GM19372 (cell line): Measurements from ENCODE around the gene ZNF600.
A peak's percentile ranks its signal among the peaks of the same experiment; 100 is the strongest.
"Not testable (repeated sequence)": the region's sequence is repeated elsewhere in the genome, so short reads cannot be mapped to it uniquely, and the experiment has no call there.

Experiments used
- ATAC-seq: cut with Tn5 transposase; IDR thresholded peaks from one replicate; pipeline ENCODE4 v1.9.1; 2021; ENCODE audit warnings: mild to moderate bottlenecking, low read depth, moderate library complexity; ENCODE audit not compliant: unreplicated experiment

ZNF600 gene

GRCh38 chr19:52742516-52742915, 44.1 kb downstream of the ZNF600 start:
- no peak for ATAC-seq

DNA sequence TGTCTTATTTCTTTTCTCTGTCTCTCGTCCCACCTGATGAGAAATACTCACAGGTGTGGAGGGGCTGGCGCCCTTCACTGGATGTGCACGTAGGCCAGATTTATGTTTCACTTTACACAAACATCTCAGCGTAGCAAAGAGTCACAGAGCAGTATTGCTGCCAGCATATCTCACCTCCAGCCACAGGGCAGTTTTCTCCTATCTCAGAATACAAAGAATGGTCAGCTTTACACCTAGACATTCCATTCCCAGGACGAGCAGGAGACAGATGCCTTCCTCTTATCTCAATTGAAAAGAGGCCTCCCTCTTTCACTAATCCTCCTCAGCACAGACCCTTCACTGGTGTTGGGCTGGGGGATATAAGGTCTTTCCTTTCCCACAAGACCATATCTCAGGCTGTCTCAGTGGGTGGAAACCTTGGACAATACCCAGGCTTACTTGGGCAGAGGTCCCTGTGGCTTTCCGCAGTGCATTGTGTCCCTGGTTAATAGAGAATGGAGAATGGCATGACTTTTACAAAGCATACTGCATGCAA, 44.6 kb downstream of the ZNF600 start:
- ATAC-seq, result no peak

DNA sequence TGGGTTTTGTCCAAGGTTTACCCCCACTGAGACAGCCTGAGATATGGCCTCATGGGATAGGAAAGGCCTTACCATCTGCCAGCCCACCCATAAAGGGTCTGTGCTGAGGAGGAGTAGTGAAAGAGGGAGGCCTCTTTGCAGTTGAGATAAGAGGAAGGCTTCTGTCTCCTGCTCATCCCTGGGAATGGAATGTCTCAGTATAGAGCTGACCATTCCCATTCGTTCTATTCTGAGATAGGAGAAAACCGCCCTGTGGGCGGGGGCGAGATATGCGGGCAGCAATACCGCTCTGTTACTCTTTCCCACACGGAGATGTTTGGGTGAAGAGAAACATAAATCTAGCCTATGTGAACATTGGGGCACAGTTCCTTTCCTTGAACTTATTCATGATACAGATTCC, 45.2 kb downstream of the ZNF600 start:
- not testable (repeated sequence) for ATAC-seq

DNA sequence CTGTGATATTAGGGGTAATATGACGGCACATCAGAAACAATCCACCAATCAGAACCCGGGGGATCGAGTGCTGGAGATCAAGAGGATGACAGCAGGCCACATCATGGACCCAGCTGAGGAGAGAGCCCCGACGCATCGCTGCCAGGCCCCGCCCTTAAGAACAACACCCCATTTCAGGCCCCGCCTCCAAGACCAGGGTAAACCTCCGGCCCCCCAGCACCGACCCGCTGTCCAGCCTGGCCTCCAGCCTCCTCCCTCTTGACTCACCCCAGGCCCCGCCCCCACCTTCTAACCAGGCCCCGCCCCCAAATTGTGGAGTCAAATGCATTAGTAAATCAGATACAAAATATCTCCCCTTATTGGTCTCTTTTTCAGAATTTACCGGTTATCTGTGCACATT, 47.0 kb downstream of the ZNF600 start:
- no peak for ATAC-seq

- ATAC-seq, result no peak
These were observed 50.9 kb downstream of the ZNF600 start for GRCh38 chr19:52735734-52736133.

DNA sequence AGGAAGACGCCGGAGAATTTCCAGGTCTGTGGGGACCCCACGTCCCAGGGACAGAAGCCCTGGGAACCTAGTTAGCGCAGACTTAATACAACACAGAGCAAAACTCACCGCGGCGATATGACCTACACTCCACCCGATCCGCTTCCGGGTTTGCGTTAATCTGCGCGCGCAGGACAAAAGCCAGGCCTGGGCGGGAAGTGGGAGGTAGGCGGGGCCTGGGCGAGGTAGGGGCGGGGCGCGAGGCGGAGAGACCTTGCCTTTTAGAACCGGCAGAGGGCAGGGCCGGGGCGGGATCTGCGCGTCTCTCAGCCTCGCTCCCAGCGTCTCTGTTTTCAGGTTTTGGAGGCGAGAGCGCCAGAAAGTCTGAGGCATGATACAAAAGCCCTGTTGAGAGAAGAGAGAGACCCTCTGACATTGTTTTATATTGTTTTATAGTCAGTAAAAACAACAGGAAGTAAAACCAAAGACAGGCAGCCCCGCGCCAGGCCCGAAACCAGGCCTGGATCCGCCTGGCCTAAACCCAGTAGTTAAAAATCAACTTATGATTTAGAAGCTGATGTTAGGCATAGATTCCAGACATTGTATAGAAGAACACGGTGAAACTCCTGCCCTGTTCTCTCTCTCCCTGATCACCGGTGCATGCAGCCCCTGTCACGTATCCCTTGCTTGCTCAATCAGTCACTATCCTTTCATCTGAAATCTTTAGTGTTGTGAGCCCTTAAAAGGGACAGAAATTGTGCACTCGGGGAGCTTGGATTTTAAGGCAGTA, 51.5 kb downstream of the ZNF600 start, which contains the start of gene ZNF611:
Gene ZNF611, minus strand, starts transcription at position 152 of the 769 bp plus-strand sequence. CDS start 19,150 bp downstream, outside the sequence.
- ATAC-seq, result peak; percentile 77

GRCh38 chr19:52734331-52734892, 52.2 kb downstream of the ZNF600 start:
- peak; percentile 29 for ATAC-seq

GRCh38 chr19:52726051-52726450, 60.5 kb downstream of the ZNF600 start:
- ATAC-seq, result not testable (repeated sequence)

GRCh38 chr19:52725528-52725961, 61.0 kb downstream of the ZNF600 start:
- ATAC-seq, result no peak

DNA sequence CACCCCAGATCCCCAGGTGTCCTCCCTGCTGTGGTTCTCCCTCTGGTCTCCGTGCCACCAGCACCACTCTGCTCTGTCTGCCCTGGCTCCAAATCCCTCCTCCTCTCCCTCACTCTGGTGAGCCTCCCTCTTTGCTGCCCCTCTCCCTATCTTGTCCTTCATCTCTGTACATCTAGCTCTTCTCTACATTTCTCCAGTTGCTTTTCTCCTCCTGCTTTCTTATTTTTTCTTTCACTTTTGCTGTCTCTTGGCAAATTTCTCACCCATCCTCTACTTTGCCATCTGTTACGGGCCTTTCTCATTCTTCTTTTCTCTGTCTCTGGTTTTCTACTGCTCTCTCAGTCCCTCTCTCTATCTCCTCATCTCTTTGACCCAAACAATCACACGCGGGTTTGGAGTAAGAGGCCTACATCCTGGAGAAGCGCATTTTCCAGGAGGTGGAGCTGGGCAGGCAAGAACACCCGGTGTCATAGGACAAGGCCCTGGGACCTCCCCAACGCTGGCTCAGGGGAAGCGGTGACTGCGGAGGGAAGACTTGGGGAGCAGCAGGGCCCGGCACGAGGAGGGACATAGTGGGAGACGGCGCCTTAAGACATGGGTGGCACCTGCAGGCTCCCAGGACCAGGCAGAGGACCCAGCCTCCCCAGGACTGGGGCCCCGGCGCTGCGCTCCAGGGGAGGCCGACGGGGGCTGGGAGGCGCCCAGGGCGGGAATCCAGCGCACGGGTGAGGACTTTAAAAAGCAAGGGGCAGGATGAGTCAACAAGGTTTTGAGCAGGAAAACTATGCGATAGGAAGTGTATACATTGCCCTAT, 61.7 kb downstream of the ZNF600 start:
- no peak for ATAC-seq

DNA sequence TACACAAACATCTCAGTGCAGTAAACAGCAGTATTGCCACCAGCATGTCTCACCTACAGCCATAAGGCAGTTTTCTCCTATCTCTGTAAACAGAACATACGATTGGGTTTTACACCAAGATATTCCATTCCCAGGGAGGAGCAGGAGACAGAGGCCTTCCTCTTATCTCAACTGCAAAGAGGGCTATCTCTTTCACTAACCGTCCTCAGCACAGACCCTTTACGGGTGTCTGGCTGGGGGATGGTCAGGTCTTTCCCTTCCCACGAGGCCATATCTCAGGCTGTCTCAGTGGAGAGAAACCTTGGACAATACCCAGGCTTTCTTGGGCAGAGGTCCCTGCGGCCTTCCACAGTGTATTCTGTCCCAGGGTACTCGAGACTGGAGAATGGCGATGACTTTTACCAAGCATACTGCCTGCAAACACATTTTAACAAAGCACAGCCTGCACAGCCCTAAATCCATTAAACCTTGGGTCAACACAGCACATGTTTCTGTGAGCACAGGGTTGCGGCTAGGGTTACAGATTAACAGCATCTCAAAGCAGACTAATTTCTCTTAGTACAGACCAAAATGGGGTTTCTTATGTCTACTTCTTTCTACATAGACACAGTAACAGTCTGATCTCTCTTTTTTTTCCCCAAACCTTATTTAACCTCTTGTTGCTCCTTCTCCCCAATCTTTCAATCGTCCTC, 62.5 kb downstream of the ZNF600 start:
- not testable (repeated sequence) for ATAC-seq

GRCh38 chr19:52722062-52723003, 64.3 kb downstream of the ZNF600 start:
- ATAC-seq, result no peak

DNA sequence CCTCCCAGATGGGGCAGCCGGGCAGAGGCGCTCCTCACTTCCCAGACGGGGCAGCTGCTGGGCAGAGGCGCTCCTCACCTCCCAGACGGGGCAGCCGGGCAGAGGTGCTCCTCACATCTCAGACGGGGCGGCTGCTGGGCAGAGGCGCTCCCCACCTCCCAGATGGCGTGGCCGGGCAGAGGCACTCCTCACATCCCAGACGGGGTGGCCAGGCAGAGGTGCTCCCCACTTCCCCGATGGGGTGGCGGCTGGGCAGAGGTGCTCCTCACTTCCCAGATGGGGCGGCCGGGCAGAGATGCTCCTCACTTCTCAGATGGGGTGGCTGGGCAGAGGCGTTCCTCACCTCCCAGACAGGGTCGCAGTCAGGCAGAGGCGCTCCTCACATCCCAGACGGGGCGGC, 66.0 kb downstream of the ZNF600 start:
- ATAC-seq, result not testable (repeated sequence)

DNA sequence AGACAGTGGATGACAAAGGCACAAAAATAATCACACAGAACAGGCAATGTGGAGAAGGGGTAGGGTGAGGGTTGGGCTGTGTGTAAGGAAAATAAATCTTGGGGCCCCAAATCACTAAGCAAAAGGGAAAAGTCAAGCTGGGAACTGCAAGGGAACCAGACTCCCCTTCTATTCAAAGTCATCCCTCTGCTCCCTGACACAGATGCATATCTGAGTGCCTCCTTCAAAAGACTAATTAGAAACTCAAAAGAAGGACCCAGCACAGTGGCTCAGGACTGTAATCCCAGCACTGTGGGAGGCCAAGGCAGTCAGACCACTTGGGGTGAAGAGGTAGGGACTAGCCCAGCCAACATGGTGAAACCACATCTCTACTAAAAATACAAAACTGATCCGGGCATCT, 70.1 kb downstream of the ZNF600 start:
- ATAC-seq, result no peak

DNA sequence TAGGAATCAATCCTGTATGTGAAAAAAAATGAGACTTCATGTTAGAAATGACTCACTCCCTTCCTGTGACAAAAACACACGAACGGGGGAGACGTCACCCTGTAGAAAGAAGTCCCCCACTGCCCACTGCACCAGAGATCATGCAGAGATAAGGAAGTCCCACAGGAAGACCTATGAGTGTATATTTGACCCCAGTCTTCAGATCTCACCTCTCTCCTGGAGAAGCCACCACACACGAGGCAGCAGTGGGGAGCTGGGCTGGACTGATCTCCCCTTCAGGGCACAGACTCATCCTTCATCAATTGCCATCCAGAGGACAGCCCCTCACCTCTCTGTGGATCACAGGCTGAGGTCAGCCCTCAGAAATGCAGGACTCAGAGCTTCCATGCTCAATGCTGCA, 70.7 kb downstream of the ZNF600 start:
- ATAC-seq, result not testable (repeated sequence)

DNA sequence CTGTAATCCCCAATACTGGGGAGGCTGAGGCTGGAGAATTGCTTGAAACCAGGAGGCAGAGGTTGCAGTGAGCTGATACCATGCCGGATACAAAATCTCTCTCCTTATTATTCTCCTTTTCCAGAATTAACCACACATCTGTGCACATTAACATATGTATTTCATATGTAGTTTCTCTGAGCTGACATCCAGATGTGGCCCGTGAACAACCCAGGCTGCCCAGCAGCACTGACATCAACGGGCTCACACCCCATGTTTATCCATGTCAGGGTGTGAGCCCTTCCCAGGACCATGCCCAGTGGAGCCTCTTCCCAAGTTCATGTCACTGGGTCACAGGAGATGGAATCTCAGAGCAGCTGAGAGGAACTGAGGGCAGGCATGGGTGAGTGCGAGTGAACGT, 71.3 kb downstream of the ZNF600 start:
- not testable (repeated sequence) for ATAC-seq
